Body of pancreas (tissue), 4 donors: ENCODE measurements around the gene C21orf58. TPM values are rescaled to one million over a fixed set of nuclear protein-coding genes. Genes with fewer than 3 reads are reported as not detected.

Source experiments
- ATAC-seq: fragments of 150-250 bp; one replicate; pipeline ENCODE4 v1.9.1; 2016
- DNase-seq, 4 donors: peaks; one replicate each; pipeline ENCODE4 v3.0.0-alpha.2; 2019
- H3K27ac ChIP-seq, 4 donors: fragments of 200-600 bp; sonication (generic); 1 replicate in 3 of 4; 2 replicates in 1 of 4; pipeline versions ENCODE4 v1.5.1 to v1.6.1; 2016 to 2019; ENCODE audit warnings: mild to moderate bottlenecking in 1 of 4, mixed read lengths in 1 of 4, moderate library complexity in 1 of 4
- H3K27me3 ChIP-seq, 2 donors: fragments of 200-600 bp; sonication (generic); one replicate each; pipeline ENCODE4 v1.6.0; 2016; ENCODE audit warnings: mild to moderate bottlenecking in 1 of 2
- H3K36me3 ChIP-seq, 2 donors: fragments of 200-600 bp; sonication (generic); replicated peaks in 1 of 2; 2 replicates each; pipeline ENCODE4 v1.5.1; 2016; ENCODE audit warnings: low read depth in 2 of 2; ENCODE audit not compliant: insufficient read depth in 1 of 2
- H3K4me1 ChIP-seq: fragments of 200-600 bp; sonication (generic); one replicate; pipeline ENCODE4 v1.6.0; 2016
- H3K4me3 ChIP-seq, 2 donors: fragments of 200-600 bp; sonication (generic); 1 replicate in 1 of 2; 2 replicates in 1 of 2; pipeline ENCODE4 v1.5.1; 2016 to 2019
- H3K9me3 ChIP-seq, 3 donors: fragments of 200-600 bp; sonication (generic); 1 replicate in 2 of 3; 2 replicates in 1 of 3; pipeline ENCODE4 v1.5.1; 2016
- CTCF ChIP-seq, 7 experiments: fragments of 450-650 bp in 4 of 7; fragments of 200-600 bp in 3 of 7; sonication (generic) in 3 of 7; IDR thresholded peaks; one replicate each; pipeline ENCODE4 v1.5.1; 2016 to 2019; ENCODE audit warnings: antibody characterized with exemption in 7 of 7
- POLR2A ChIP-seq, 3 donors: fragments of 450-650 bp; IDR thresholded peaks; one replicate each; pipeline ENCODE4 v1.6.1; 2016; ENCODE audit warnings: antibody characterized with exemption in 3 of 3, mild to moderate bottlenecking in 2 of 3
- WGBS, 2 donors: methylation state at CpG; one replicate each; pipeline ENCODE4 v1.1.5; 2017; 5-methylcytosine and 5-hydroxymethylcytosine counted together
- intact Hi-C: fragments of 100-400 bp; cut with DNase I; formaldehyde crosslinking; loops from one replicate; pipeline ENCODE4 v1.15.1; 2023
- total RNA-seq, 2 donors: library from RNA; depleted of rRNA; stranded (reverse); fragments of >200 nt; gene quantifications; one replicate each; pipeline ENCODE4 v1.1.0, GENCODE V29; 2016

The C21orf58 gene
- total RNA-seq, 2 donors from 2014 or later, result 1.6 TPM

- Histone ChIP-seq H3K27me3 (no peaks in the 10 kb centered on the region), H3K36me3 (peaks cover 0 to 9% of the 10 kb centered on the region in 2 donors), H3K27ac (no peak overlapping the region), H3K4me3 (no peak overlapping the region), H3K9me3 (no peaks in the 10 kb centered on the region), H3K4me1 (no peaks in the 10 kb centered on the region)
- intact Hi-C loops, result no loop called here
- WGBS, 2 donors, result 87 to 98% methylated on average over 3 of the region's 3 CpGs
- TF ChIP-seq CTCF (IDR thresholded peaks at IDR 0.05) (no peak), POLR2A (IDR thresholded peaks at IDR 0.05) (no peak)
- DNase-seq, result no peak
- ATAC-seq, result no peak
Measured at GRCh38 chr21:46336603-46337002, 12.9 kb upstream of the C21orf58 start.

GRCh38 chr21:46334351-46335140 is 10.9 kb upstream of the C21orf58 start:
- Histone ChIP-seq H3K4me3 (no peak overlapping the region), H3K27me3 (no peaks in the 10 kb centered on the region), H3K9me3 (no peaks in the 10 kb centered on the region), H3K36me3 (peaks cover 0 to 9% of the 10 kb centered on the region in 2 donors), H3K4me1 (no peaks in the 10 kb centered on the region), H3K27ac (no peak overlapping the region)
- no peak for ATAC-seq
- 88 to 94% methylated on average over 12 of the region's 12 CpGs for WGBS, 2 donors
- intact Hi-C loops, result no loop called here
- no peak for TF ChIP-seq POLR2A (IDR thresholded peaks at IDR 0.05)
- no peak for TF ChIP-seq CTCF (IDR thresholded peaks at IDR 0.05)
- DNase-seq, result no peak

GRCh38 chr21:46329796-46330195 is 6.1 kb upstream of the C21orf58 start:
- H3K9me3 ChIP-seq, result no peaks in the 10 kb centered on the region
- 90 to 97% methylated on average over 2 of the region's 2 CpGs for WGBS, 2 donors
- H3K27me3 ChIP-seq, result no peaks in the 10 kb centered on the region
- H3K36me3 ChIP-seq, result peaks cover 0 to under 1% of the 10 kb centered on the region in 2 donors
- intact Hi-C loops, result no loop called here
- no peak for DNase-seq
- no peak overlapping the region for H3K4me3 ChIP-seq
- TF ChIP-seq POLR2A (IDR thresholded peaks at IDR 0.05) (no peak), CTCF (IDR thresholded peaks at IDR 0.05) (no peak)
- H3K4me1 ChIP-seq, result peaks cover 11% of the 10 kb centered on the region
- H3K27ac ChIP-seq, result no peak overlapping the region
- no peak for ATAC-seq

- Histone ChIP-seq H3K27ac (no peak overlapping the region), H3K36me3 (no peaks in the 10 kb centered on the region), H3K9me3 (no peaks in the 10 kb centered on the region), H3K4me3 (no peak overlapping the region), H3K4me1 (peaks cover 12% of the 10 kb centered on the region), H3K27me3 (no peaks in the 10 kb centered on the region)
- intact Hi-C loops, result no loop called here
- TF ChIP-seq POLR2A (IDR thresholded peaks at IDR 0.05) (no peak), CTCF (IDR thresholded peaks at IDR 0.05) (no peak)
- WGBS, 2 donors, result 78% methylated on average over 5 of the region's 5 CpGs
- DNase-seq, result no peak
- ATAC-seq, result no peak
Measured at GRCh38 chr21:46328151-46328550, 4.5 kb upstream of the C21orf58 start.

GRCh38 chr21:46327711-46328110 is 4.0 kb upstream of the C21orf58 start:
- no peaks in the 10 kb centered on the region for H3K36me3 ChIP-seq
- no peak overlapping the region for H3K4me3 ChIP-seq
- intact Hi-C loops, result no loop called here
- H3K9me3 ChIP-seq, result no peaks in the 10 kb centered on the region
- no peaks in the 10 kb centered on the region for H3K27me3 ChIP-seq
- 84 to 92% methylated on average over 4 of the region's 4 CpGs for WGBS, 2 donors
- DNase-seq, result no peak
- H3K27ac ChIP-seq, result no peak overlapping the region
- TF ChIP-seq POLR2A (IDR thresholded peaks at IDR 0.05), result no peak
- TF ChIP-seq CTCF (IDR thresholded peaks at IDR 0.05), result no peak
- peaks cover 16% of the 10 kb centered on the region for H3K4me1 ChIP-seq
- ATAC-seq, result no peak
